HUDEP-2 (cell line): ENCODE measurements around the gene MRPL12.
A peak's percentile ranks its signal among the peaks of the same experiment; 100 is the strongest.

Source experiments
- DNase-seq, 76 experiments: peaks; one replicate each; lab custom pipeline; 2025; ENCODE audit not compliant: unreplicated experiment in 76 of 76; lab: John Stamatoyannopoulos, UW

Gene MRPL12

GRCh38 chr17:81702934-81703746 is at the start of gene MRPL12:
Gene MRPL12 (plus strand): TSS chr17:81703367. CDS start chr17:81703502, 135 bp downstream.
- peak in 74 of 76 experiments; percentile 35 to 93 (median 82) for DNase-seq

DNA sequence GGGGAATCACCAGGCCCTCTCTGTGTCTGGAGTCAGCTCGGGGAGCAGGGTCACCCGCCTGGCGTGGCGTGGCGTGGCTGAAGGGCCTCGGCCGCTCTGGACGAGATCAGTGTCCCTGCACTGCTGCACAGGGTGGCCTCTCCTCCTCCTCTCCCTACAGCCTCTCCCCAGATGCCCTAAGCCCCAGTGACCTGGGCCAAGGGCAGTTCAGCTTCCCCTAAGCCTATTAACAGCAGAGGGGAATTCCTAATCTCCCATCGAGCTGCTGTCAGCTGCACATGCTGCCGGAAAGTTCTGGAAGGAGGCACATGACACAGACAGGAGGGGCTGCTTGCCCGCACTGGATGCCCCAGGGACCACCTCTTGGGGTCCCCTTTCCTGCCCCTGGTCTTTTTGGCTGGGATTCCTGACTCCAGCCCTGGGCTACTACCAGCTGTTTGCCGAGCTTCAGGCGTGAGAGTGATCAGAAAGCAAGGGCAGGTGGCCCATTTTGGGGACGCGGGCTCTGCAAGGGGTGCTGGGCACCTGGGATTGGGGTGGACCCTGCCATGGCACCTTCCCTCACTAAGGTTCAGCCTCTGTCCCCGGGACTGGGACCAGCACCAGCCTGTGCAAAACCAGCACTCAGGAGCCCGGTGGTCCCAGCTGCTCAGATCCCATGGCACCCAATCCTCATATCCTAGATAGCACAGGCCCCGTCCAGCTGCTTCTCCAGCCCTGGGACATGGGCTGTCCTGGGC is 47.6 kb upstream of the MRPL12 start:
- DNase-seq, result no peak

DNA sequence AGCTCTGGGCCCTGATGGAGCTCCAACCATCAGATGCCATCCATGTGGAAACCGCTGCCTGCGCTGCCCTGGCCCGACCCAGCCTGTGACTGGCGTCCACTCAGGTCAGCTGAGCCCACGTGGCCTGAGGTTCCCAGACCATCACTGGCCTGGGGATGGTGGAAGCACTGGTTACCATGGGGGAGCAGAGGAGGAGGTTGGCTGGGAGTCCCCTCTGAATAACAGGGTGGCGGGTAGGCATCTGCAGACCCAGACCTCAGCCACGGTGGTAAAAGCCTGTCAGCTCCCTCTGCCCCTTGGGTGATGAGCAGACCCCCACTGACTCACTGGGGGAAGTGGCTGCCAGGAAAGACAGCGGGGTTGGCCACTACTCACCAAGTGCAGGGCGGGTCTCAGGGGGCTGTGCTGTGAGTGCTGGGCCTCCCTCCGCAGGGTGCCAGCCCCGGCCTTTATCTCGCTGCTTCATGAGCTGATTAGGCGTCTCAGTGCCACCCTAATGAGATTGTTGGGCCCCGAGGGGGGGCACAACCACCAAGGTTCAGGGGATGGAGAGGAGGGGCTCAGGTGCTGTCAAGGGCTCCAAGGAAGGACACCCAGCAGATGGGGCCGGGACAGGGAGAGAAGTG is 46.9 kb upstream of the MRPL12 start, which contains the start of gene PDE6G:
PDE6G (minus strand) TSS at position 425 of the 626 bp plus-strand sequence. CDS start 3,237 bp downstream, outside the sequence.
- DNase-seq, result peak in 44 of 76 experiments; percentile 12 to 73 (median 42)

- DNase-seq, result no peak
Measured at GRCh38 chr17:81656835-81657234, 46.3 kb upstream of the MRPL12 start.

- no peak for DNase-seq
Measured at GRCh38 chr17:81659038-81659437, 44.1 kb upstream of the MRPL12 start.

DNA sequence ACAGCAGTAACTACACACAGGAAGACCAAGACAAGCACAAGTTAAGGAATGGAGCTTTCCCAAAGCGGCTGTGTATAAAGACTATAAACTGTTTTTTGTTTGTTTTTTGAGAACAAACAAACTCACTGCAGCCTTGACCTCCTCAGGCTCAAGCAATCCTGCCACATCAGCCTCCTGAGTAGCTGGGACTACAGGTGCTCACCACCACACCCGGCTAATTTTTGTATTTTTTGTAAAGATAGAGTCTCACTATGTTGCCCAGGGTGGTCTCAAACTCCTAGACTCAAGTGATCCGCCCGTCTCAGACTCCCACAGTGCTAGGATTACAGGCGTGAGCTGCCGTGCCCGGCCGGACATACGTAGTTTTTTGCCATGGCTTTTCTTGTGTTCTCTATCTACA is 42.7 kb upstream of the MRPL12 start:
- DNase-seq, result no peak

DNA sequence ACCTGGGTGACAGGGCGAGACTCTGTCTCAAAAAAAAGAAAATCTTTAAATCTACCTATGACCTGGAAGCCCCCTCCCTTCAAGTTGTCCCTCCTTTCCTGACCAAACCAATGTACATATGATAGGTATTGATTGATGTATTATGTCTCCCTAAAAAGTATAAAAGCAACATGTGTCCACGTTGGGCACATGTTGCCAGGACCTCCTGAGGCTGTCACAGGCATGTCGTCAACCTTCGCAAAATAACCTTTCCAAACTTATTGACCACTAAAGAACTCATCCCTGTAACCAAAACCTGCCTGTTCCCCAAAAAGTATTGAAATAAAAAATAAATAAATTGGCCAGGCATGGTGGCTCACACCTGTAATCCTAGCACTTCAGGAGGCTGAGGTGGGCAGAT is 41.2 kb upstream of the MRPL12 start:
- no peak for DNase-seq

GRCh38 chr17:81664051-81664470 is 39.1 kb upstream of the MRPL12 start:
- DNase-seq, result no peak

- DNase-seq, result peak in 60 of 76 experiments; percentile 17 to 68 (median 48)
Measured at GRCh38 chr17:81665205-81666091, 37.7 kb upstream of the MRPL12 start.

GRCh38 chr17:81666092-81666341 is 37.1 kb upstream of the MRPL12 start:
- peak in 2 of 76 experiments; percentile 34 to 39 for DNase-seq

DNA sequence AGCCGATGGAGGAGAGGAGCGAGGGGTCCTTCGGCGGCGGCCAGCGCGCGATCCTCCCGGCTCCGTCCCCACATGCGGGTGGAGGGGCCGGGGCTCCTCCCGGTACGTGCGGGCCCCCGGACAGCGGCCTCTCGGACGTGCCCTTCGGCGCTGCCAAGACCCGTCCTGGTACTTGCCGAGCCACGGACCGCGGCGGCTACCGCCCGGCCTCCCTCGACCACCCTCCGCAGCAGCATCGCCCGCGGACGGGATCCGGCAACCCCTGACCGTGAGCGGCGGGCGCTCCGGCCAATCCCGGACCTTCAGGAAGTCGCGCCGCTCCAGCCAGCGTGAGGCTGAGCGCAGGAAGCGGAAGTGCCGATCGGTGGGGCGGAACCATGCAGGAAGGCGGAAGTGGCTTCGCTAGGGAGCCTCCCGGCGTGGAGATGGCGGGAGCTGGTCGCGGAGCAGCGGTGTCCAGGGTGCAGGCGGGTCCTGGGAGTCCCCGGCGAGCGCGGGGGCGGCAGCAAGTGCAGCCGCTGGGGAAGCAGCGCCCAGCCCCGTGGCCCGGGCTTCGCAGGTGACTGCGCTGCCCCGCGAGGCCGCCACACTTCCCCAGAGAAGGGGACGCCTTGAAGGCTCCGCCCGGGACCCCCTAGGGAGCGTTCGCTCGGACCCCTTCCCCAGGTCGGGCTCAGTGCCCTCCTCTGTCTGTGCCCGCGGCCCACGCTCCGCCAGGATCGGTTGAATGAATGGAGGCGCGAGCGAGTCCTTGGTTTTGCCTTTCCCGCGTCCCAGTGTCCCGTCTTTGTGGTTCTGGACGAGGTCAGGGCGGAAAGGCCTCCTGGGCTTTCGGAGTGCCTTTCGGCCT is 36.6 kb upstream of the MRPL12 start, which contains the start of the genes CCDC137 and OXLD1:
CCDC137 (plus strand) TSS at position 396 of the 850 bp plus-strand sequence; CDS start at position 426, 30 bp downstream.
OXLD1 (minus strand) TSS at position 264 of the 850 bp plus-strand sequence; CDS start at position 236, 28 bp downstream.
- peak; percentile 39 to 97 (median 91) for DNase-seq

DNA sequence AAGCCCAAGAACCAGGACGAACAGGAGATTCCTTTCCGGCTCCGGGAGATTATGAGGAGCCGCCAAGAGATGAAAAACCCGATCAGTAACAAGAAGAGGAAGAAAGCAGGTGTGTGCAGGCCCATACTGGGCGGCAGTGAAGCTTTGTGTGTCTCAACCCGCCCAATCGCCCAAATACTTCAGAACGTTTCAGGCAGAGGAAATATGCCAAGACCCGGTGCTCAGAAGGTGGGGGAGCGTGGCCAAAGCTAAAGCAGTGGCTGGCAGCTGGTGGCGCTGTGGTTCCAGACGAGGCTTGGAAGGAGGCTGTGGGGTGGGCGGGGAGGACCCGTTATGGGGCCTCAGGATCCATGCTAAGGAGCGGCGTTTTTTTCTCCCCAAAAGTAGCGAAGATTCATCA is 35.4 kb upstream of the MRPL12 start:
- DNase-seq, result peak in 30 of 76 experiments; percentile 1 to 53 (median 20)

DNA sequence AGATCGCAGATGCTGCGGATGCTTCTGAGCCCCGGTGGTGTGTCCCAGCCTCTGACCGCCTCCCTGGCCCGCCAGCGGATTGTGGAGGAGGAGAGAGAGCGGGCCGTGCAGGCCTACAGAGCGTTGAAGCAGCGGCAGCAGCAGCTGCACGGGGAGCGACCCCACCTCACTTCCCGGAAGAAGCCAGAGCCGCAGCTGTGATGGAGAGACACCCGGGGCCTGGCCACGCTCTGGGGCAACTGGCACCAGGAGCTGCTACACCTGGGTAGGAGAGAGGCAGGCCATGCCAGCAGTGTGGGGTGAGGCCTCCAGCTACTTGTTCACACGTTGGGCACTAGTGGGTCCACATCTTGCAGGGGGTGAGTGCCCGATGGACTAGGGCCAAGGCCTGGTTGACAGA is 30.7 kb upstream of the MRPL12 start:
- no peak for DNase-seq

GRCh38 chr17:81672954-81673353 is 30.2 kb upstream of the MRPL12 start:
- DNase-seq, result no peak

DNA sequence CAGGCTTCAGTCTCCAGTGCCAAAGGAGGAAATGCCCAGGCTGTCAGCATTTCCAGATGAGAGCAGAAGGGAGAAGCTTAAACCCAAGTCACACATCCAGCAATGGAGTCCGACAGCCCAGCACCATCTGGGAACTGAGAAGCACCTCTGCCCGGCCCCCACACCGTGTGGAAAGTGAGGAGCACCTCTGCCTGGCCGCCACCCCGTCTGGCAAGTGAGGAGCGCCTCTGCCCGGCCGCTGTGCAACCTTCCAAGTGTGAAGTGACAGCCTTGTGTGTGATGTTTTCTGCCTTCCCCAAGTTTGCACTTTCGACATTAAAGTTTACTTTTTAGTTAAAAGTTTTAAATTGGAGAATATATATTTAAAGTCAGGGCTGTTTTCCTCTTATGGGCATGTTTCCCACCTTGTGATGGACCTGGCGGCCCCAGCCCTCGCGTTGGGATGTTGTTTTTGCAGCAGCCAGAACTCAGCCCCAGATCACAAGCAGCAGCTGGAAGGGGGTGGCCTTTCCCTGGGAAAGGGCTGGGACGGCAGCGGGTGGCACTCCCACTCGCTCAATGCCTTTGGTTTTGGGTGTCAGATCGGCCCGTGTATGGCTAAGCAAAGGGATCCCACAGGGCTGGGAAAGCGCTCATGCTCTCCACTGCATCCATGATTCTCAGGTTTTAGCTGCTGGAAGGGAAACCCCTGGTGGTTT is 29.5 kb upstream of the MRPL12 start:
- DNase-seq, result no peak

DNA sequence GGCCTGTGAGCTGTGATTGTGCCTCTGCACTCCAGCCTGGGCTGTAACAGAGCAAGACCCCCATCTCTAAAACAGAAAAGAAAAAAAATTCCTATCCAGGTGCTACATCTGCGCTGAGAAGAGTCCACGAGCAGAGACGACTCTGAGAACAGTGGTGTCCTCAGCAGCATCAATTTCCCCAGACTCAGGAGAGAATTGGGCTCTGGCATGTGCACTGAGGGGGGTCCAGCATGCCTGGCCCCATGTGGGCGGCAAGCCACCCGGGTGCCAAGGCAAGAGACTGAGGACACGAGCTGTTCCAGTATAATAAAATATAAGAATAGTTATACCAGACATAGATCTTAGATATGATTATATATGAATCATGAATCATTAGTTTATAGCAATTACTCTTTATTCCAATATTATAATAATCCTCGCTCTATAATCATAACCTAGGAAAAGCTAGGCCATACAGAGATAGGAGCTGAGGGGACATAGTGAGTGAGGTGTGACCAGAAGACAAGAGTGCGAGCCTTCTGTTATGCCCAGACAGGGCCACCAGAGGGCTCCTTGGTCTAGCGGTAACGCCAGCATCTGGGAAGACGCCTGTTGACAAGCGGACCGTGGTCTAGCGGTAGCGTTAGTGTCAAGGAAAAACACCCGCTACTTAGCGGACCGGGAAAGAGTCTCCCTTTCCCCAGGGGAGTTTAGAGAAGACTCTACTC is 27.5 kb upstream of the MRPL12 start:
- peak in 27 of 76 experiments; percentile 8 to 53 (median 32) for DNase-seq

GRCh38 chr17:81676906-81677305 is 26.3 kb upstream of the MRPL12 start:
- no peak for DNase-seq

- no peak for DNase-seq
Measured at GRCh38 chr17:81680150-81680549, 23.0 kb upstream of the MRPL12 start.
